Measurements from ENCODE around the gene POLR2E.

- TF ChIP-seq FOXA3 (CRISPR knock-in tag; IDR thresholded peaks at IDR 0.05): no peak
- no peak for TF ChIP-seq EZH2 (conservative IDR thresholded peaks at IDR 0.05; ENCODE audit: low read depth, low read length)
- TF ChIP-seq TAF1 (CRISPR knock-in tag; IDR thresholded peaks at IDR 0.05): no peak
- TF ChIP-seq NFIC (IDR thresholded peaks at IDR 0.05; ENCODE audit: low read length): no peak
- no peak for TF ChIP-seq ZNF496 (CRISPR knock-in tag; IDR thresholded peaks at IDR 0.05; ENCODE audit: insufficient replicate concordance)
- TF ChIP-seq MAFK (conservative IDR thresholded peaks at IDR 0.05 in 1 of 2, IDR thresholded peaks at IDR 0.05 in 1 of 2; ENCODE audit: low read length in 2 of 2): no peak
- no peak for TF ChIP-seq FOSL1 (CRISPR knock-in tag; IDR thresholded peaks at IDR 0.05; ENCODE audit: borderline replicate concordance)
- no peak for TF ChIP-seq CTCF (CRISPR knock-in tag; IDR thresholded peaks at IDR 0.05)
- no peak for TF ChIP-seq NR2C2 (CRISPR knock-in tag; IDR thresholded peaks at IDR 0.05; ENCODE audit: borderline replicate concordance)
- no peak for TF ChIP-seq POLR2A (IDR thresholded peaks at IDR 0.05; ENCODE audit: insufficient read depth in 1 of 2, low read depth in 2 of 2, low read length in 2 of 2)
- no peak for TF ChIP-seq JUNB (CRISPR knock-in tag; IDR thresholded peaks at IDR 0.05; ENCODE audit: borderline replicate concordance)
- TF ChIP-seq SP1 (IDR thresholded peaks at IDR 0.05): no peak
- TF ChIP-seq SP1 (CRISPR knock-in tag; IDR thresholded peaks at IDR 0.05): no peak
- no peak for TF ChIP-seq THYN1 (CRISPR knock-in tag; IDR thresholded peaks at IDR 0.05; ENCODE audit: borderline replicate concordance, low read depth)
- TF ChIP-seq SMAD9 (CRISPR knock-in tag; IDR thresholded peaks at IDR 0.05): no peak
Observed at GRCh38 chr19:1070576-1070930, 24.6 kb downstream of the POLR2E start.
